ENCODE measurements around the gene SOX6.
"Not testable (repeated sequence)": the region's sequence is repeated elsewhere in the genome, so short reads cannot be mapped to it uniquely, and the experiment has no call there.

The SOX6 gene

DNA sequence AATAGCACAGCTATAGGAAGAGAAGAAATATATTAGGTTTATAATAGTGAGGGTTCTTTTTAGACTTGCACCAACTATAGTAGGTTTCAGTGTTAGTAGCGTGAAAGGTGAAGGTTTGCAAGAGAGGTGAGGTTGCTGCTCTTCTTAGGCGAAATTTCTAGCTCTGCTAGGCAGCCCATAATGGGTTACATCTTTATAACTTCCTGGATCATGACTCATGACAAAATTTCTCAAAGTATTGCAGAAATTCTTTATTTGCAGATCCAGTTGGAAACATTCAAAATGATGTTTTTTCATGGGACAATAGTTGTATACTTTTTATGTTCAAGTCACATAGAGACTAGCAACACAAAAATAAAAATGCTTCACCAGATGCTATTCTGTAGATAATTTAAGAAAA is 260.0 kb downstream of the SOX6 start:
- no peak for DNase-seq (ENCODE audit: low spot score)

DNA sequence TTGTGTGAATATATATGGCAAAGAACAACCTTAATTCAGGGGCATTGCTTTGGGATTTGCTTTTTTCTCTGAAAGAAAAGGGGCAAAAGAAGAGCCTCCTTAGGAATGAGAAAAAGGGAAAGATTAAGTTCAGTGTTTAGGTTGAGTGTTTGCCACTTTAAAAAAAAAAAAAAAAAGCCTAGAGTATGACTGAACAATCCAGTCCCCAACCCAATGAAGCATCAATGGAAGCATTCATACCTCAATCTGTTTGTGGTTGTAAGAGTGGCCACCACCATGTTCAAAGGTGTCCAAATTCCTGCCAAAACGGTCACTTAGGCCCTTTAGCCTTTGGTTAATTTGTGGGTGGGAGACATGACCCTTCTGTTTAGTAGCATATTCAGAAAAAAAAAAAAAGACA is 260.6 kb downstream of the SOX6 start:
- no peak for DNase-seq (ENCODE audit: low spot score)

DNA sequence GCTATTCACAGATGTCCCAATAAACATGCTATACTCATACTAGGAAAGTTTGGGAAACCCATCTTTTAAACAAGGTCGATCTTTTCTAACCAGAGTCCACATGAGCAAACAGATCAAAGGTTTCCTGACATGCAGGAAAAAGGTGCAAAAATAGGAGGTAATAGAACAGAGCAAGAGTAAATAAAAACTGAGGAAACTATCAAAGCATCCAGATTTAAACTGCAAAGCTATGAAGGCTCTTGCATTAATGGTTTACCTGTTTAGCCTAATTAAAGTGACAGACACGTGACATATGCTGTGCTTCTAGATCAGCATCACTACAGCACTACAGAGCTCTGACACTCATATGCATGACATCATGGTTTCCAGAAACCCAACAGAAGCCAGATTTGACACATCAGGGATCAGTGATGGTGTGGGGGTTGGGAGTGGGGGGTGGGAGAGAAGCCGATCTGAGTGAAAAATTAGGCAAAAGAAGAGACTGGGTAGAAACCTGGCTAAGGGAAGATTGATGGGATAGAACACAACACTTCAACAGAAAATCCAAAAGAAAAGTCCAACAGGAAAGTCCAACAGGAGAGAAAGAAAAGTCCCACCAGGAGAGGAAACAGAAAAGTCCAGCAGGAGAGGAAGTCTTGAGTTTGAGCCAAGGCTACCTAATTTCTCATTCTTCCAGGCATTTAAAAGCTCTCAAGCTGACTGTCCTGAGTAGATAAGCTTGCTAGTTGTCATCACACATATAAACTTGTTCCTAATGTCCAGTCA is 262.3 kb downstream of the SOX6 start:
- DNase-seq (ENCODE audit: low spot score): no peak

DNA sequence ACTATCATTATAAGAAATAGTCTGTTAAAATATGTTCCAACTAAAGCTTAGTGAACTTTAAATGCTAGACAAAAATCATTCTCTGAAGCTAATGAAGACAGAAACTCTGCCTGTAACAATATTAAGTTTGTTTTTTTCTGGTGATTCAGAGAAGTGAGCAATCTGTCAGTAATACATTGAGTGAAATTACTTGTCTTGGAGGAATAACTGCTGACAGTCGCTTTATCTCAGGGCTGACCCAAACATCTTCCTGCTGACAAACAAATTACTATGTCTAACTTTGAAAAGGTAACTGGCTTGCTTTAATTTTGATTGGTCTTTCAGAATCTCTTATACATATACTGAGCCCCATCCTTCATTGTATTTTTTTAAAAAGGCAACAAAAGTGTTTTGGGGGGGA is 264.5 kb downstream of the SOX6 start:
- DNase-seq (ENCODE audit: low spot score): no peak

DNA sequence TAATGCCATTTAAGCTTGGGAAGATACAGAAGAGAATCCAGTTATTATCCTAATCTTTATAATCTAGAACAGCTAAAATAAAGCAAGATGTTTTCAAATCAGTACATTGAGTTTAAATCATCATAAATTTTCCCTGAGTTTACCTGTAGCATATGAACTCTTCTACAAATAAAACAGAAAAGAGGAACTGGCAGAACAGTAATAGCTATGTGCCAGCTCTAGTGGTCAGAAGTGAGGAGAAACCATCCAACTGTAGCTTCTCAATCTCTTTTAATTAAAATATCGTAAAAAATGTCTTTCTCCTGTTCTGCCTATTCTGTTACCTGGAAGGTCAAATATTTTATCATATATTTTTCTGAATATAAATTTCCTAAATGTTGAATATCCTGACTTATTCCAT is 266.9 kb downstream of the SOX6 start:
- DNase-seq (ENCODE audit: low spot score): no peak

DNA sequence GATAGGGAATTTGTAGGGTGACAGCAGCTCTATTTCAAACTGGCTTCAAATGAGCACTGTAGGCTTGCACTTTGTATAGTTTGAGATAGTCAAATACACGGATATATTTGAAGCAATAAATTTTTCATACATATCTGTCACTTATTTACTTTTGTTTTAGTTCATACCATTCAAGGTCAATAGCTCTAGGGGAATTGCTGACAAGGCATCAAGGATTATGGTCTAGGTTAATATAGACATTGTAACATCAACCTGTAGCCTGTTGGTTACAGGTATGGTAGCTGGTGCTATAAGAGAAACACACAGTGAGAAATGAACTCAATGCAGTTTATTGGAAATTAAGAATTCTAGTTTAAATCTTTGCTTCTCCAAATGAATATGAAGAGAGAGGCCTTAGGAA is 267.6 kb downstream of the SOX6 start:
- no peak for DNase-seq (ENCODE audit: low spot score)

DNA sequence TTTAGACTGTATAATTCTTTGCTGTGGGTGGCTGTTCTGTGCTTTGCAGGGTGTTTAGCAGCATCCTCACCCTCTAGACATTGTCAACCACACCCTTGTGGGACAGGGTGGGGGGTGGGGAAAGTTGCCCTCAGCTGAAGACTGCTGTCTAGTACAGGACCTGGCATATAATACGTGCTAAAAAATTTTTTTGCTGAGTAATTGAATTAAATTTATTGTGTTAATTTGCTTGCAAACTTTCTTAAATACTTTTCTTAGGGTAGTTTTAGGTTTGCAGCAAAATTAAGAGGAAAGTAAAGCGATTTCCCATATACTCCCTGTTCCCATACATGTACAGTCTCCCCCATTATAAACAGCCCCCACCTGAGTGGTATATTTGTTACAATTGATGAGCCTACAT is 268.5 kb downstream of the SOX6 start:
- no peak for DNase-seq (ENCODE audit: low spot score)

DNA sequence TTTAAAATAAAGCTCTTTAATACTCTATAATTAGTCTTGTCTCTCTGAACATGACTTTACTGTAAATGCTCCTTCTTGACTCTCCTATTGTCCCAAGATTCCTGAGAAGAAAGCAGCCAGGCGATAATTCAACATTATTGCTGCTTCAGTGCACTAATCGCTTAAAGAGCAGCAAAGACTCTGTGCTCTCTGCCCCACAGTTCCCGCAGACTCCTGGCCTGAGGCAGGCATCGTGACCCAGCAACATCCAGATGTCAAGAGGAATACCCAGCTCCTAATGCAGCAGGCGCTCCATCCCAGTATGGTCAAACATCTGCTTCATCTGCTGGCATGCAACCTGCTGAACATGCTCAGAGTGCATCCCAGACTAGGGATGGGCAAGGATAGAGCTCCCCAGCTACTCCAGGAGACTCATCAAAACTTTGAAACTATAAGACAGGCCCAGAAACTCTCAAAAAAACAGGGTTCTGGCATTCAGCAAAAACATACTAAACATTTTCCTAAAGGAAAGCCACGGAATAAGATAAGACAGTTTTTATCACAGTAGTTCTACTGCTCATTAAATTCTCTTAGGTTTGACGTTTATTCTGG is 270.0 kb downstream of the SOX6 start:
- DNase-seq (ENCODE audit: low spot score): no peak

DNA sequence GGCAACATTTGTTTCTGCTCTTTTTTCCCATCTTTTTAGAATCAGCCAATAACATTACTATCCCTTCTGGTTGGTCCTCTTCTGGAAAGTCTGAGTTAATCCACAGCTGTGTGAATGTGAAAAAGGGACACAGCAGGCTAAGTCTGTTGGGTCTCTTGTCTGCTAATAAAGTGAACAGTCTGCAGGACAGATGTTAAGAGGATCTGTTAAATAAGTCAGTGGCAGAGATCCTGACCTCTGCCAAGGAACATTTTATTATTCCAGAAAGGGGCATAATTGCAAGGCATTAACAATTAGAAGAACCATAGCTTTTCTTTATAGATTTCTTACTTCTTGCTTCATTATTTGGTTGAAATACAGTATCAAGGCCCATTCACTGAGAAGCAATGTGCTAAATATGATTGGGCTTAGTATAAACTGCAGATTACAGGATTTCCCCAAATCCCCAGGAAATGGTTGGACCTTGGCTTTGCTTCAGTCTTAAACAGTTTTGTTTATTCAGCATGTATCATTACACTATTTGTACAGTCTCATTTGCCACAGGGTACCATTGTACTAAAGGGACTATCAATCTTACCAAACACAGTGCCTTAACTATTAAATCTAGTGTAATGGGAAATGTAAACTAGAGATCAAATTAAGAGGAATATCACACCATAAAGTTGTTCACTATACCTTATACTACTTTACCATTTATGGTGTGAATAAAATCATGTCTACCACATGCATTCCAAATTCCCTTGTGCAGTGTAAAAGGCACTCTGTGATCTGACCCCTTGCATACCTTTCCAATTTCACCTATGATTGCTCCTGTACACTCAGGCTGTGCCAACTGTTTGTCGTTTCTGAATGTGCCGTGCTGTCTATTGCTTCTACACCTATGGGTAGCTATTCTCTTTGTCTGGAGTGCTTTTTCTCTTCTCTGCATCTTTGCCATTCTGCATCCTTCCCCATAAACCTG is 274.0 kb downstream of the SOX6 start:
- no peak for DNase-seq (ENCODE audit: low spot score)

DNA sequence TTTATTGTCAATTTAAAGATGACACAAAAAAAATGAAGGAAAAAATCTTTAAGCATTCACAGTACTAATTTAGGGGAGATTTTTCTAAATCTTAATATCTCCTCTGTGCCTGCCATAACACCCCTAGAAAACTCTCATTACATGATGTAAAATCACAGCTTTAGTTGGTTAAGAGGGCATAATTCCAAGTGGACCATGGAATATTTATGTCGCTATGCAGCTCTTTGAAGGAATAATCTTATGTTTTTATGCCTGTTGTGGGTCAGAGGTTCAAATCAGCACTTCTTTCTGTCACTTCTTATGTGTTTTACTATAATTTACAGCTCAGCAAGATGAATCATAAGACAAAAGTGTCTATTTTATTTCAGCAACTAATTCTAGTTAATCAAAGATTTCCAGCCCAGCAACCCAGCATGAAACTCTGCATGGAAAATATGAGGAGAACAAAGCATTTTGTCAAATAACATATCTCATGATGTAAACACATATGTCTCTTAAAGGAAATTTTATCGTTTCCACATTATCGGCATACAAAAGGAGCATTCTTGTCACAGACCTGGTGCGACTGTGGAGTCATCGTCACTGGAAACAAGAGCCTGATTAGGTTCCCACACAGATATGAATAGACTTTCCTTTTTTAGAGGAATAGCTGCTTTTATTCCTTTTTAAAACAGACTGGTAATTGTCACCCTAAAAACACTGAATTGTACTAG is 274.8 kb downstream of the SOX6 start:
- no peak for DNase-seq (ENCODE audit: low spot score)

DNA sequence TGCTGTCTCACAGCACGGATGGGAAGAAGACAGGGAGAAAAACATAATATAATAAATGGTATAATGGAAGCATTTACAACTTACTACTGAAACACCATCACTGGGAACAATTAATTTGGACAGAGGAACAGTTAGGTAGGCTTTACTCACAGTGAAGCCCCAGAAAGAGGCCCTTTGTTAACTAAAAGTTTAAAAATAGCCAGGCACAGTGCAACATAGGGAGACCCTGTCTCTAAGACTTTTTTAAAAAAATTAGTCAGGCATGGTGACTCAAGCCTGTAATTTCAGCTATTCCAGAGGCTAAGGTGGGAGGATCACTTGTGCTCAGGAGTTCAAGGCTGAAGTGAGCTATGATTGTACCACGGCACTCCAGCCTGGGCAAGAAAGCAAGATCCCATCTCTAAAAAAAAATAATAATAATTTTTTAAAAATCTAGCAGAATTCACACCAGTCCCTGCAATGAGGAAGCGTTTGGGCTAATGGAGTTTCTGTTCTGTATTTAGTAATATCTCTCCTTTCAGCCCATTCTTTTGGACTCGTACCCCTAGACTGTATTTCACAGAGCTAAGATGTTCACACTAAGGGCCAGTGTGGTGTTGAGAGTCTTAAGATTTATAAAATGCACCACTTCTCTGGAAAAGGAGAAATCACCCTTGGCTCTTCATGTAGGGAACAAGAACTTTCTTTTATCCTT is 275.5 kb downstream of the SOX6 start:
- DNase-seq (ENCODE audit: low spot score): no peak

DNA sequence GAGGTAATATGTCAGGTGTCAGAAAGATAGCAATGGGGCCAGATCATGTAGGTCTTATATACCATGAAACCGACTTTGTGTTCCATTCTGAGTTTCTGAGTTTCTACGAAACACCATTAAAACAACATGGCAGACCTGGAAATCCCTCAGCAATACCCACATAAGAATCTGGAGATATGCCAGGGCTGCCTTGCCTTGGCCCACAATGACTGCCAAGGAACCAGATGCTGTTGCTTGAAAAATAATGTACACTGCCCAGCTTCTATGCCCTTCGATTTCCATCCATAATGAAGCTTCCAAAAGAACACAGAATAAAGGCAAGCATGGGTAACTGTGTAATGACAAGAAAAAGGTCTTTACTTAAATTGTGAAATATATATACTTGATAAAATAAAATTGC is 277.4 kb downstream of the SOX6 start:
- no peak for DNase-seq (ENCODE audit: low spot score)

DNA sequence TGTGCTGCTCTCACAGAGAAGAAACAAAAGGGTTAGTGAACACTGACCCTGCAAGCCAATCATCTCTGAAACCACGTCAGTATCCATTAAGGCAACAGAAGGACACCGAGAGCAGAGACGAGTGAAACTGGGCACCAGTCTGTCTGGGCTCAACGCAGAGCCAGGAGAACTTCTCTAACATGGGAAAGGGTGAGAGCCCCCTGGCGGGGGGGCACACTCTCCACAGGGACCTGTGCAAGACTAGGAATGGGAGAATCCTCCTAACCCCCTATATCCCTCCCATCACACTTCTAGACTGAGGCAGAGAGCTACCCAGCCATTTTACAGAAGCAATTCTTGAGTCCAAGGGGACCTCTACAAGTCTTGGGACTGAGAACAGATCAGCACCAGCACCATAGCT is 285.8 kb downstream of the SOX6 start:
- DNase-seq (ENCODE audit: low spot score): no peak

DNA sequence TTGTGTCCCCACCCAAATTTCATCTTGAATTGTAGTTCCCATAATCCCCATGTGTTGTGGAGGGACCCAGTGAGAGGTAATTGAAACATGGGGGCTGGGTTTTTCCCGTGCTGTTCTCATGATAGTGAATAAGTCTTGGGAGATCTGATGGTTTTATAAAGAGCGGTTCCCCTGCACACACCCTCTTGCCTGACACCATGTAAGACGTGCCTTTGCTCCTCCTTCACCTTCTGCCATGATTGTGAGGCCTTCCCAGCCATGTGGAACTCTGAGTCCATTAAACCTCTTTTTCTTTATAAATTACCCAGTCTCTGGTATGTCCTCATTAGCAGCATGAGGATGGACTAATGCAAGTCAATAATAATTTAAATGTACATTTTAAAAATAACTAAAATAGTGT is 289.1 kb downstream of the SOX6 start:
- DNase-seq (ENCODE audit: low spot score): not testable (repeated sequence)

DNA sequence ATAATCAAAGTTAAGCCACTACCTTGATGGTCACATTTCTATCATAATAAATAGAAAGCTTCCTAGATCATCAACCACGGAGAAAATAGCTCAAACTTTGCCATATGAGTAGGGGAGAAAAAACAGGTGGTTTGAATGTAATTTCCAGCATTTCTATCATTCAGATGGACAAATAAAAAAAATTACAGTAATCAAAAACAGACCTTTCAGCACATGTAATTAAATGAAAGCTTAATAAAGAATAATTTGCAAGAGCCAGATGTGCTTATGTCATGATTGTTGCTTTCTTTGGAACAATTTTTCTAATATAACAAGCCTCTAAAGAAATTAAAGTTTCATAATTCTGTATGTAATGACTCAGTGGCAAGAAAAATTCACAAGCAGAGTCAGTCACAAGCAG is 297.0 kb downstream of the SOX6 start:
- no peak for DNase-seq (ENCODE audit: low spot score)

DNA sequence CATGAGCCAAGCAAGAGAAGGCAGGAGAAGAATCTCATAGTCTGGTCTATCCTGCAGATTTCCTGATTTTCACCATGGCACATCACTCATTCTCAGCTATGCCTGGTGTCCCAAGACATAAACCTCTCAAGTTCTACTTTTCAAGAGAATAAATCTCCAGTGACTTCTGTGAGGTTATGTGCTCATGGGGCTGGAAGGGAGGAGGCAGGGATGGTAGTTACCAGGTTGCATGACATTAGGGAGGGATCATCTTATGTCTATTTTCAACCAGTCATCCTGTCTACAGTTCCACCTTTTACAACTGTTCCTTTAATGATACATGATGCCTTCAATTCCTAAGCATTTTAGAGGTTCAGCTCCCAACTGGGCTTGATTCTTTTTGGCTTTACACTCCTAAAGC is 297.7 kb downstream of the SOX6 start:
- no peak for DNase-seq (ENCODE audit: low spot score)

DNA sequence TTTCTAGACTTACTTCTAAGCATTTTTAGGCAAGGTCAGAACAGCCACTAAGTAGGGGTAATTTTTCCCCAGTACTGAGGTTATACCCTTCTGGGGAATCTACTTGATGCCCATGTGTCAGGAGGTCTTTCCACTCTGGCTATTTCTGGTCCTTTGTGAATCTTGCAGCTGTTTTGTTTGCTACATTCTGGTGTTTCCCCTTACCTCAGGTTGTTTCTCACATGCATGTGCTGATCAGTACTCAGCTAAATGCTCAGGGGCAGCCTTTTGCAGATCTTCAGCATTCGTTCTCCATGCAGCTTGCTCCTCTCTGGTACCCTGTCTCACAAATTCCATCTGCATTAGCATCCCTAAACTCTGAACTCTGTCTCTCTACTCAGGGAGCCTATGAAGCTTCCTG is 303.6 kb downstream of the SOX6 start:
- no peak for DNase-seq (ENCODE audit: low spot score)

DNA sequence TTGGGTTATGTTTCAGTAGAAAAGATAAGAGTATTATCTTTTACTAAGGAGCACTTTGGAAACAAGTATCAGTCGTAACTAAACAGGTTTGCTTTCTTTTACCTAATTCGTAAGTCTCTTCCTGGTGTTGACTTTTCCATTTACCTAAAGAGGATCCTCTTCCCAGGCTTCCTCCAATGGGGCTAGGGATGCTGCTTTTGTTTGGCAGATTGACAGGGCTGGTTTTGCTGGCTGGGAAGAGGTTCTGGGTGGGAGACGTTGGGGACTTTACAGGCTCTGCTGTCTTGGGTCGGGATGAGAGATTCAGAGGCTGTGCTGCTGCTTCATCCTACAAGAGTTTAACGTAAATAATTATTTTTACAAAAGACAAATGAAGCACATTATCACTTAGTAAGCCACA is 306.7 kb downstream of the SOX6 start:
- no peak for DNase-seq (ENCODE audit: low spot score)

DNA sequence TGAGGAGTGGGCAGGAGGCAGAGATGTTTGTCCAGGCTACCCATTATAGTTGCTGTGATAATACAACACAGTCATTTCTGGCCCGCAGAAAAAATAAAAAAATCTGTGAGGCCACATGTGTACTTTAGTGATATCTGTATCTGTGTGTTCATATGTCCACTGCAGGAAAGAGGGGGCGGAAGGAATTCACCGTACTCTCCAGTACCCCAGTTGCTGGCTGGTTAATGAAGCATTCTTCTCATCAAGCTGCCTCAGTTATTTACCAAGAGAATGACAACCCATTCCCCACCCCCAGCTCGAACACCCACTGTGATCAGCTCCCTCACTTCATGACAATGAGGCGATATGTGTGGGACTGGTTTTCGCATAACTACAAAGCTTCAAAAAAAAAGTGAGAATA is 309.3 kb downstream of the SOX6 start:
- no peak for DNase-seq (ENCODE audit: low spot score)

DNA sequence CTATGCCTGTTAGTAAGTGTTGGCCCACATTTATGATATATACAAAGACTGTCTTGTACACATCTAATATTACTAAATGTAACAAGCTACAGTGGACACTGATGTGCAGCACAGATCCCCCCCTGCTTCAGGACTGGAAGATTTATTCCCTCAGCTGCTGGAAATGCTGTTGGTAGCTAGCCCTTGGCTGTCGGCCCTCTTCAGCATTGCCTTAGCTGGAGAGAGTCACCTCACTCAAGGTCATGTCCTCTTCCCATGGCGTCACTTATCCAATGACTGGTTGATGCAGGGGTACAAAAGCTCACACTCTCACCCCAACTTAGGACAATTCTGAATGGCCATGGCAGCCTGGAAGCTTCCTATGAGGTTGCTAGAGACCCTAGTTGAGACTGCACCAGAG is 312.7 kb downstream of the SOX6 start:
- no peak for DNase-seq (ENCODE audit: low spot score)

DNA sequence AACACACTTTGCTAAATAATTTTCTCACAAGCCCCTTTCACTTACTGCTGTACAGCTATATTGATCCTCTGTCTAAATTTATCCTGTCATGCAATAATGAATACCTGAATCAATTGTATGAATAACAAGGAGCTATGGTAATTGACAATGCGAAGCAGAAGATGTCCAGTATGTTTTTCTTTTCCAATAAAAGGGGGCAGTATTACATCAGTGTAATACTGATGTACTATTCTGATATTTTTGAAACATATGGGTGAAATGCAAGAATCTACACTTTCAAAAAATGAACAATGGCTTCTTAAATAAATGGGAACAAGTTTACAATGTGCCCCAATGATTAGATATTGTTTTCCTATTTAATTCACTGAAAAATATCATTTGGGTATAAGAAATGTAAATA is 315.1 kb downstream of the SOX6 start:
- DNase-seq (ENCODE audit: low spot score): no peak

DNA sequence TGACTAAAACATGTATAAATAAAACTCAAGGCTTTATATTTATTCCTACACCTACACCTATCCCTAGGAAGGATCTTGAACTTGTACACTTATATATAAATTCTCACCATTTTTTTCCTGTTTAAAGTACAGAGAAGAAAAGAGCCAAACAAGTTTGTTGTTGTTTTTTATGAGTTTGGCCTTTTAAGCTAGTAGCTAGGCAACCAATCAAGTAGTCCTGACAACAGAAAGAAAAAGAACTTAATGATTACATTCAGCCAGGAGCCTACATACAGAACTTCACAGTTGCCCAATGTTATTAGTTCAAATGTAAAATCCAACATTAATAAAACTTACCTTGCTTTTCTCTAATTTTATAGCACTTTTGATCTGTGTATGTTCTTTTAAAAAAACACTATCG is 316.2 kb downstream of the SOX6 start:
- no peak for DNase-seq (ENCODE audit: low spot score)

Measured in LoVo (cell line).